ENCODE results near the gene CYSRT1. TPM values are rescaled to one million over a fixed set of nuclear protein-coding genes. Genes with fewer than 3 reads are reported as not detected.
A peak's percentile ranks its signal among the peaks of the same experiment; 100 is the strongest.

CYSRT1 gene
- polyA plus RNA-seq, 1 of the 3 experiments (the other 2 are of a cell fraction) = 2.1 TPM

DNA sequence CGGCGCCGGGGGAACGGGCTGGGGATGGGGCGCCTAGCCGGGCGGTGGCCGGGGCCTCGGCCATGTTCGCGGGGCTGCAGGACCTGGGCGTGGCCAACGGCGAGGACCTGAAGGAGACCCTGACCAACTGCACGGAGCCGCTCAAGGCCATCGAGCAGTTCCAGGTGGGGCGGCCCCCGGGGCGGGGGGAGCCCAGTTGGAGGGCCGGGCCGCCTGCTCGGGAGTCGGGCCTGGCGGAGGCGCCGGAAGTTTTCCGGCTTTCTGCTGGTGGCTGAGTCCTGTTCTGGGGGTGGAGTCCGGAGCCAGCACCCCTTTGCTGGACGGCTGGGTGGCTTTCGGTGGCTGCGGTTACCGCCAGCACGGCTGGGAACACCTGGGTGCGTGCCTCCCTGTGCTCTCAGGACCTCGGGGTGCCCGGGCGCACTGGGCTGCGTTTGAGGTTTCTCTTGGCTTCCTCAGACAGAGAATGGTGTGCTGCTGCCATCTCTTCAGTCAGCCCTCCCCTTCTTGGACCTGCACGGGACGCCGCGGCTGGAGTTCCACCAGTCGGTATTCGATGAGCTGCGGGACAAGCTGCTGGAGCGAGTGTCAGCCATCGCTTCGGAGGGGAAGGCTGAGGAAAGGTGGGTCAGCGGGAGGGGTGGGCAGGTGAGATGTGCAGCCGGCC lies 30.6 kb downstream of the CYSRT1 start:
- H3K9me3 ChIP-seq = no peaks in the 10 kb centered on the region
- peaks cover 43% of the 10 kb centered on the region for H3K79me2 ChIP-seq (ENCODE audit: insufficient read depth)
- DNase-seq = no peak
- H2AFZ ChIP-seq (ENCODE audit: low read depth) = peak overlapping the region; percentile 85
- ChIA-PET CTCF (interaction anchor here (0.7 to 4.6 kb wide), 4 partner anchors 13 to 28 kb away, joined by 3 to 33 read pairs (median 6); partner anchors contain the start of genes RNF224 and TUBB4B), POLR2A (interaction anchor here (0.8 to 6.6 kb wide), 4 partner anchors 10 to 126 kb away, joined by 3 to 83 read pairs (median 4); partner anchors contain the start of gene TUBB4B)
- no peak for TF ChIP-seq RXRA (IDR thresholded peaks at IDR 0.05; ENCODE audit: borderline replicate concordance, low read depth)
- TF ChIP-seq ELF1 (IDR thresholded peaks at IDR 0.05) = no peak
- no peak for TF ChIP-seq TEAD4 (IDR thresholded peaks at IDR 0.05; ENCODE audit: borderline replicate concordance, insufficient read depth)
- TF ChIP-seq NFIC (IDR thresholded peaks at IDR 0.05; ENCODE audit: borderline replicate concordance) = no peak
- TF ChIP-seq YY1 (IDR thresholded peaks at IDR 0.05; ENCODE audit: low read depth) = no peak
- no peak for TF ChIP-seq TCF12 (IDR thresholded peaks at IDR 0.05)
- TF ChIP-seq CHD2 (IDR thresholded peaks at IDR 0.05; ENCODE audit: low read length, partially characterized antibody) = no peak
- TF ChIP-seq GABPA (IDR thresholded peaks at IDR 0.05; ENCODE audit: low read depth) = no peak
- no peak for TF ChIP-seq NRF1 (IDR thresholded peaks at IDR 0.05; ENCODE audit: low read depth, low read length)
- TF ChIP-seq, protein P1, sequence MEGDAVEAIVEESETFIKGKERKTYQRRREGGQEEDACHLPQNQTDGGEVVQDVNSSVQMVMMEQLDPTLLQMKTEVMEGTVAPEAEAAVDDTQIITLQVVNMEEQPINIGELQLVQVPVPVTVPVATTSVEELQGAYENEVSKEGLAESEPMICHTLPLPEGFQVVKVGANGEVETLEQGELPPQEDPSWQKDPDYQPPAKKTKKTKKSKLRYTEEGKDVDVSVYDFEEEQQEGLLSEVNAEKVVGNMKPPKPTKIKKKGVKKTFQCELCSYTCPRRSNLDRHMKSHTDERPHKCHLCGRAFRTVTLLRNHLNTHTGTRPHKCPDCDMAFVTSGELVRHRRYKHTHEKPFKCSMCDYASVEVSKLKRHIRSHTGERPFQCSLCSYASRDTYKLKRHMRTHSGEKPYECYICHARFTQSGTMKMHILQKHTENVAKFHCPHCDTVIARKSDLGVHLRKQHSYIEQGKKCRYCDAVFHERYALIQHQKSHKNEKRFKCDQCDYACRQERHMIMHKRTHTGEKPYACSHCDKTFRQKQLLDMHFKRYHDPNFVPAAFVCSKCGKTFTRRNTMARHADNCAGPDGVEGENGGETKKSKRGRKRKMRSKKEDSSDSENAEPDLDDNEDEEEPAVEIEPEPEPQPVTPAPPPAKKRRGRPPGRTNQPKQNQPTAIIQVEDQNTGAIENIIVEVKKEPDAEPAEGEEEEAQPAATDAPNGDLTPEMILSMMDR (IDR thresholded peaks at IDR 0.05) = no peak
- no peak for TF ChIP-seq USF1 (IDR thresholded peaks at IDR 0.05; ENCODE audit: borderline replicate concordance, low read depth)
- TF ChIP-seq EZH2phosphoT487 (IDR thresholded peaks at IDR 0.05; ENCODE audit: borderline replicate concordance, low read depth) = no peak
- TF ChIP-seq RFX5 (IDR thresholded peaks at IDR 0.05; ENCODE audit: low read length) = no peak
- TF ChIP-seq SIN3A (IDR thresholded peaks at IDR 0.05; ENCODE audit: borderline replicate concordance, low read depth, low read length) = no peak
- TF ChIP-seq PBX3 (IDR thresholded peaks at IDR 0.05) = no peak
- TF ChIP-seq EP300 (IDR thresholded peaks at IDR 0.05; ENCODE audit: borderline replicate concordance in 1 of 2, low read depth in 1 of 2, low read length in 1 of 2) = no peak
- no peak for TF ChIP-seq MEF2A (IDR thresholded peaks at IDR 0.05; ENCODE audit: borderline replicate concordance, low read depth)
- TF ChIP-seq TAF1 (IDR thresholded peaks at IDR 0.05; ENCODE audit: borderline replicate concordance, low read depth, low read length) = no peak
- TF ChIP-seq MAX (IDR thresholded peaks at IDR 0.05; ENCODE audit: low read depth) = no peak
- H4K20me1 ChIP-seq (ENCODE audit: insufficient read depth) = peaks cover 12% of the 10 kb centered on the region; the same call in 1 of the 2 replicates
- peak overlapping the region; percentile 38 to 71; a peak in 3 of 4 replicates for H3K27ac ChIP-seq (ENCODE audit: low read depth in 2 of 2, low read length in 1 of 2)
- H3K4me3 ChIP-seq (ENCODE audit: low read depth in 2 of 2, low read length in 1 of 2) = peak overlapping the region; percentile 94 to 96
- no peaks in the 10 kb centered on the region for H3F3A ChIP-seq (replicated peaks; ENCODE audit: insufficient read depth)
- H3K27me3 ChIP-seq (ENCODE audit: insufficient read depth) = no peaks in the 10 kb centered on the region
- H3K9me2 ChIP-seq = no peaks in the 10 kb centered on the region
- H3K4me2 ChIP-seq = peak overlapping the region; percentile 95
- peaks cover 10 to 15% of the 10 kb centered on the region in 2 experiments for H3K36me3 ChIP-seq (replicated peaks in 1 of 2; ENCODE audit: control insufficient read depth in 1 of 2, insufficient read depth in 2 of 2, low read length in 1 of 2)
- peak overlapping the region; percentile 88 for H3K9ac ChIP-seq
- H3K4me1 ChIP-seq (ENCODE audit: control insufficient read depth in 1 of 2, insufficient read depth in 2 of 2, low read depth in 1 of 2, low read length in 1 of 2) = peaks cover 0 to 23% of the 10 kb centered on the region in 2 experiments; a peak in 1 of 4 replicates
- 7% methylated on average over 22 of the region's 51 CpGs for WGBS (ENCODE audit: low lambda C conversion rate)
